ENCODE results near the gene TNFRSF12A.
"Not testable (repeated sequence)": the region's sequence is repeated elsewhere in the genome, so short reads cannot be mapped to it uniquely, and the experiment has no call there.

Gene TNFRSF12A

DNA sequence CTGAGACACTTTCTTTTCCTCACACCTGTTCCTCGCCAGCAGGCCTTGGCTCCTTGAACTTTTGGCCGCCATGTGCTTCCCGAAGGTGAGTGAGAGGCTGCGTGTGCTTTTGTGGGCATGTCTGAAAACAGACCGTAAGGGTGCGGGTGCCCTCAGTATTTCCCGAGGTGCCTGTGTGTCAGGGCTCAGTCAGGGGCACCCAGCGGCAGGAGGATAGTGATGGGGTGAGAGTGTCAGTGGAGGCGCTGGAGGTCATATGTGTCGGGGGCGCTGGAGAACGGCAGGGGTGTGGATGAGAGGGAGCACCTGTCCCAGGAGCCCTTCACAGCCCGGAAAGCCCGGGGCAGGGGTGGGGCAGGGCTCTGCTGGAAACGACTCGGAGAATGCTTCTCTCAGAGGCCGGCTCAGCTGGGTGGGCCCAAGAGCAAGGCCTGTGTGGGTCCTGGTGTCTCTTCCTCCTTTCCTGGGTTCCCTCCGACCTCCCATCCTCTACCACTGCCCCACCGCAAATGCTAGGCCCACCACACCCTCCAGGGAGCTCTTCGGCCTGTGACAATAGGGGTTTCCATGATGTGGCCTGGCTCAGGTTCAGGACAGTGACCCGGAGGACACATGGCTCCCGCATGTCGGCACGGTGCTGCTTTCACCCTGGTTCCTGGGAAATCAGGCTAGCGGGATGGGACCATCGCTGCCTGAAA, 45.7 kb downstream of the TNFRSF12A start:
- DNase-seq (ENCODE audit: low read depth) = no peak

GRCh38 chr16:3066440-3066748, 46.2 kb downstream of the TNFRSF12A start:
- DNase-seq (ENCODE audit: low read depth) = no peak

DNA sequence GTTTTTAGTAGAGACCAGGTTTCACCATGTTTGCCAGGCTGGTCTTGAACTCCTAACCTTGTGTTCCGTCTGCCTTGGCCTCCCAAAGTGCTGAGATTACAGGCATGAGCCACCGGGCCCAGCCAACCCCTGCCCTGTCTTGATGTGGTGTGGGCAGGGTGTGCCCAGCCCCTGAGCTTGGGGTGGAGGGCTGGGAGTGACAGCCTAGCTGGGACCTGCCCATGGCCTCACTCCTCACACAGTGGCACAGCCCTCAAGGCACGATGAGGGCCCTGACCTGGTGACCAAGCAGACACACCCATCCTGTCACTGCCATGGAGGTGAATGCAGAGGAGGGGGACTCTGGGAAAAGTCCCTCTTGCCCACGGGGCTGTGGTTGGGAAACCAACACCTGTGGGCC, 48.3 kb downstream of the TNFRSF12A start:
- no peak for DNase-seq (ENCODE audit: low read depth)

- not testable (repeated sequence) for DNase-seq (ENCODE audit: low read depth)
Observed at GRCh38 chr16:3069146-3069545, 49.0 kb downstream of the TNFRSF12A start.

DNA sequence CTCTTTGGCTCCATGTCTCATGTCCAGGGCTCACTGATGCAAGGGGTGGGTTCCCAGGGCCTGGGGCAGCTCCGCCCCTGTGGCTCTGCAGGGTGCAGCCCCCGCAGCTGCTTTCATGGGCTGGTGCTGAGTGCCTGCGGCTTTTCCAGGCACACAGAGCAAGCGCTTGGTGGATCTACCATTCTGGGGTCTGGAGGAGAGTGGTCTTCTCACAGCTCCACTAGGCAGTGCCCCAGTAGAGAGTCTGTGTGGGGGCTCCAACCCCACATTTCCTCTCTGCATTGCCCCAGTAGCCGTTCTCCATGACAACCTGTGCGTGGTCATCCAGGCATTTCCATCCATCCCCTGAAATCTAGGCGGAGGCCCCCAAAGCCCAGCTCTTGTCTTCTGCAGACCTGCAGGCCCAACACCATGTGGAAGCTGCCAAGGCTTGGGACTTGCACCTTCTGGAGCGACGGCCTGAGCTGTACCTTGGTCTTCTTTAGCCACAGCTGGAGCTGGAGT, 50.5 kb downstream of the TNFRSF12A start:
- no peak for DNase-seq (ENCODE audit: low read depth)

DNA sequence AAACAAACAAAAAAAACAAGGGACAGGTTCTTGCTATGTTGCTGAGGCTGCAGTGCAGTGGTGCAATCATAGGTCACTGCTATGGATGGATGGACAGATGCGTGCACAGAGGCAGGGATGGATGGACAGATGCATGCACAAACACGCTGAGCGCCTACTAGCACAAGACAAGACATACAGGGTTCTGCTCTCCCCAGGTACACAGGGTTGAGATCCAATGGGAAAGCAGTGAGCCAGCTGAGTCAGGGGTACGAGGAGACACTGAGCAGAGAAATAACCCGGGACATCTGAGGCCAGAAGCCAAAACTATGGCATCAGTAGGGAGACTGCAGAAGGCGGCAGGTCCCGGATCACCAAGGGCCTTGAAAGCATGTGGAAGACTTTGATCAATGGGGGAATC, 51.5 kb downstream of the TNFRSF12A start:
- DNase-seq (ENCODE audit: low read depth) = no peak
